Measurements from ENCODE around the gene PRKCB. TPM values are rescaled to one million over a fixed set of nuclear protein-coding genes. Genes with fewer than 3 reads are reported as not detected.

The PRKCB gene
- total RNA-seq: 12.7 TPM

DNA sequence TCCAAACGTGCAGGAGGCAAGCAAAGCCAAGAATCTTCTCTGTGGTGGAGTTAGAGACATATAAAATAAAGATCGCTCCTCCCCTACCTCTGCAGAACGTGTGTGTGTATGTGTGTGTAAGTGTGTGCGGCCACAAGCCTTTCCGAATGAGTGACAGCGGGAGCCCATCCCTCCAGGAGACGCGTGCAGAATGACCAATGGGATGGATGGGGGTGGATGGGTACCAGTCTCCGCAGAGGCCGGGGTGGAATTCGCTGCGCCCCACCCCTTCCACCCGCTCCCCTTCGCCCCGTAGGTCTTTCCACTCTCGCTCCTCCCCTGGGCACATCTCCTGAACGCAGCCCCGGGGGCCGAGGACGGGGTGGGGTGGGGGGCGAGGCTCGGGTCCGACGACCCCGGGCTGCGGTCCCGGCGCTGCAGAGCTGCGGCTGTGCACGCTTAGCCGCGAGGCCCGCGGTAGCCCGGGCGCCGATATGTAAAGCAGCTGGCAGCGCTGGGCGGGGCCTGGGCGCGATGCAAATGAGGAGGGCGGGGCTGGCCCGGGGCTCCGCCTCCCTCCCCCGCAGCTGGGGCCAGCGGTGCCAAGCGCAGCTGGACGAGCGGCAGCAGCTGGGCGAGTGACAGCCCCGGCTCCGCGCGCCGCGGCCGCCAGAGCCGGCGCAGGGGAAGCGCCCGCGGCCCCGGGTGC is at the start of gene PRKCB:
Gene PRKCB (plus strand): TSS at position 594 of the 688 bp plus-strand sequence.
- peak; percentile 80 for DNase-seq (ENCODE audit: low spot score)
- ATAC-seq: peak; percentile 91
- intact Hi-C loops (cut with DNase I): loop anchor here (10.0 kb wide), 1 partner anchor 101 kb away; no protein-coding TSS in a partner anchor

DNA sequence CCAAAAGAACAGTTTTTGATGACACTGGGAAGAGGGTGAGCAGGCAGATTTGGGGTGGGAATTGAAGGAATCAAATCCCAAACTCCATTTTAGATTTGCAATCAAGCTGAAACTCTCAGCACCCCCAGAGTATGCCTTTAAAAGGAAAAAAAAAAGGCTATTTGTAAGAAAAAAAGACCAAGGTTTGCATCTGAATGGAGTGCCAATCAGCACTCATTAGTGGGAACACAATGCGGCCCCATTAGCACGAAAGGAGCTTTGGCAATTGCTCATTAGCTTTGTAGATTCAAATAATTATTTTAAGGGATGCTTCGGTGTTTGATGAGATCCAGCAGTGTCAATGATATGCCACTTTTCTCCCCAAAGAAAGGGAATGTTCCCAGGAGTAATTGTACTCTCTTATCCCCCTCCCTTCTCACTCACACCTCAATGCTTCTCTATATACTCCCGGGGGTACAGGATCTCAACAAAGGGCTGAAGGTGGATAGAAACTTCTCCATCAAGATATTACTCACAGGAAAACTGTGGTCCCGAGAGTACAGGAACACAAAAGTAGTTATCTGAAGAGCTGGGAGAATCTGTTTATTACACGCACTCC is 48.7 kb upstream of the PRKCB start:
- no peak for DNase-seq (ENCODE audit: low spot score)
- intact Hi-C loops (cut with DNase I): no loop called here
- no peak for ATAC-seq

DNA sequence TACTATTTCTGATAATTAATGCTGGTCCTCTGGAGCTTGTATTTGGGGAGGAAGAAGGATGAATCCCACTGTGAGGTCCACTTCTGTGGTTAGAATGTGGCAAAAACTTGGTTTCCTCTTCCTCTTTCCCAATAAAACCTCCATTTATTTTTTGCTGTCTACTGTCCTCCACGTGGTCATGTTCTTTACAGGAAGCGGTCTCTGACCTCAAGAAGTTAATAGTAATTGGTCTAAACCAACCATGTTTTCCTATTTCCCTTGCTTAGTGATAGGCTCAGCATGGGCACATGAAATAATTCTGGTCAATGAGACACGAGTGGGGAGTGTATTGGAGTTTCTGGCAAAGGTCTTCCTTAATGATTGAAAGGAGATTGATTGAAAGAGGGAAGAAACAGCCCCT is 47.1 kb upstream of the PRKCB start:
- no peak for ATAC-seq
- DNase-seq (ENCODE audit: low spot score): no peak
- intact Hi-C loops (cut with DNase I): no loop called here

DNA sequence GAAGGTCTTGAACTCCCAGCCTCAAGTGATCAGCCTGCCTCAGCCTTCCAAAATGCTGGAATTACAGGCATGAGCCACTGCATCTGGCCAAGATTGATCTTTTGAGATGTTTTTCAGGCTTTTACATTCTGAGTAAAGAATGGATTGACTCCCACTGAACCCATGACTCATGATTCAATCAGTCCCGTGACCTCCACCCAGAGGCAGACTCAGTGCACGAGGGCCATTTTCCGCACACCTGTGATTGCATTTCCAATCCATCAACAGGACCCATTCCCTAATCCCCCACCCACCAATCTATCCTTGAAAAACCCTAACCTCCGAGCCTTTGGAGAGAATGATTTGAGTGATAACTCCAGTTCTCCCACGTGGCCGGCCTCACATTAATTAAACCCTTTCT is 40.4 kb upstream of the PRKCB start:
- DNase-seq (ENCODE audit: low spot score) (no peak), ATAC-seq (no peak)
- intact Hi-C loops (cut with DNase I): no loop called here

DNA sequence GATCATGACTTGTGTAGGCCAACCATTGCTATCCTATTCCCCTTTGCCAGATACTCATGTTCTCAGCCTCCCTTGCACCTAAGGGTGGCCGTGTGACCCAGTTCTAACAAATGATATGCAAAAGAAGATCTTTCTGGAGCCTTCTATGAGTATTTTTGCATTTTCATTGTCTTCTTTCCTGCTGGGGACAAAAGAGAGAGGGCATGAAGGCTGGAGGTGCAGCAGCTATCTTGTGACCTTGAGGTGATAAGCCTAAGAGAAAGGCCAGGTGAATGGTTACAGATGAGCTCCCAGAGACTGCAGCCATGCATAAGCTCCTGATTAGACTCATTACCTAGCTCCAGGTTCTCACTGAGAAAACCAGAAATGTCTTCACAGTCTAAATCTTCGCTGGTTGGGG is 38.8 kb upstream of the PRKCB start:
- no peak for DNase-seq (ENCODE audit: low spot score)
- no peak for ATAC-seq
- intact Hi-C loops (cut with DNase I): no loop called here

DNA sequence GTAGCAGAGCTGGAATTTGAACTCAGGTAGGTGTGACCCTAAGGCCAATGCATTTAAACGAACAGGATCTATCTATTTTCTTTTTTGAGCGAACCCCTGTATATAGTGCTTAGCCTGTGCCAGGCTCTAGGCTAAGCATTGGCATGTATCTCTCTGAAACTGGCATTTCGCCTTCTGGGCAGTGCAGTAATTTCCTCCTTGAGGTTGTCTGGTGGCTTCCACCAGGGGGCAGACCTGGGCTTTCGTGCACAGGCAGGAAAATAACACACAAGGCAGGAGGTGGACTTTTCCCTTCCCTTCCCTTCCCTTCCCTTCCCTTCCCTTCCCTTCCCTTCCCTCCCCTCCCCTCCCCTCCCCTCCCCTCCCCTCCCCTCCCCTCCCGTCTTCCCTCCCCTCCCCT is 34.4 kb upstream of the PRKCB start:
- ATAC-seq (peak; percentile 45), DNase-seq (ENCODE audit: low spot score) (peak; percentile 82)
- intact Hi-C loops (cut with DNase I): no loop called here

DNA sequence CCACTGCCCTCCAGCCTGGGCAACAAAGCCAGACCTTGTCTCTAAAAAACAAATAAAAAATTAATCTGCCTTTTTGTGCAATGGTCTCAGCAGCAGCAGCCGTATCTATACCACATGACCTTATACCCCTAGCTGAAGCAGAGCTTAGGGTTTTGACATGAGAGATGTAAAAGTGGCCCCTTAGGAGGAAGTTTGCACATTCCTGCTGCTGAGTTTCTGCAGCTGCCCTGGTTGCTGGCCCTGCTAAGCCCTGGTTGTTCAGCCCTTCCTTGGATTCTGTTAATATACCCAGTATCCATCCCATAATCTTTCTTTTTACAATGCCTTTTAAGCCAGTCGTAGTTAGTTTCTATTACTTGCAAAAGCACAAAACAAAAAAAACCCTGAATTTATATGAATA is 33.0 kb upstream of the PRKCB start:
- ATAC-seq: no peak
- no peak for DNase-seq (ENCODE audit: low spot score)
- intact Hi-C loops (cut with DNase I): no loop called here

GRCh38 chr16:23803591-23804123 is 32.1 kb upstream of the PRKCB start:
- ATAC-seq: peak; percentile 57
- intact Hi-C loops (cut with DNase I): no loop called here
- peak; percentile 64 for DNase-seq (ENCODE audit: low spot score)

- ATAC-seq (peak; percentile 59), DNase-seq (ENCODE audit: low spot score) (no peak)
- intact Hi-C loops (cut with DNase I): no loop called here
Measured at GRCh38 chr16:23807028-23807427, 28.8 kb upstream of the PRKCB start.

GRCh38 chr16:23821467-23821866 is 14.3 kb upstream of the PRKCB start:
- ATAC-seq: no peak

DNA sequence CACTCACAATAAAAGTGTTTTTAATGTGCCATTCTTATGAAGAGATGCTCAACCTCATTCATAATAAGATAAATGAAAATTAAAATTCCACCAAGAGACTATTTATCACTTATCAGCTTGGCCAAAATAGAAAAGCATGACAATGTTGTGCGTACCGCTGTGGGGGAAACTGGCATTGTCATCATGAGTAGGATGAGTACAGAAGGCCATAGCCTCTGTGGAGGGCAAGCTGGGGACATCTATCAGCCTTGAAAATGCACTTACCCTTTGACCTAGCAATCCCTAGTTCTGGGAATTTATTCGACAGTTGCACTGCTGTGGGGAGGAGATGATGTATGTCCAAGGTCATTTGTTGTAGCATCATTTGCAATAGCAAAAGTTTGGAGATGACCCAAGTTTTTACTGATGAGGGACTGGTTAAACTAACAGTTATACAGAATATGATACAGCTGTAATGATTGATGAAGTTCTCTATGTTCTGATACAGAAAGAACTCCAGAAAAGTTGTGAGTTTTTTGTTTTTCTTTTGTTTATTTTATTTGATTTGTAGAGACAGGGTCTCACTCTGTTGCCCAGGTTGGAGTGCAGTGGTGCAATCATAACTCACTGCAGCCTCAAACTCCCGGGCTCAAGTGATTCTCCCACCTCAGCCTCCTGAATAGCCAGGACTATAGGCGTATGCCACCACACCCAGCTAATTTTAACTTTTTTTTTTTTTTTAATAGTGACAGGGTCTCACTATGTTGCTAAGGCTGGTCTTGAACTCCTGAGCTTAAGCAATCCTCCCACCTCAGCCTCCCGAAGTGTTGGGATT is 13.7 kb upstream of the PRKCB start:
- DNase-seq (ENCODE audit: low spot score) (no peak), ATAC-seq (no peak)
- intact Hi-C loops (cut with DNase I): no loop called here

More at GRCh38 chr16:23821467-23821866, 14.3 kb upstream of the PRKCB start:
- intact Hi-C loops (cut with DNase I): no loop called here
- DNase-seq (ENCODE audit: low spot score): no peak

GRCh38 chr16:23823475-23824384 is 12.1 kb upstream of the PRKCB start:
- no peak for DNase-seq (ENCODE audit: low spot score)
- intact Hi-C loops (cut with DNase I): no loop called here

DNA sequence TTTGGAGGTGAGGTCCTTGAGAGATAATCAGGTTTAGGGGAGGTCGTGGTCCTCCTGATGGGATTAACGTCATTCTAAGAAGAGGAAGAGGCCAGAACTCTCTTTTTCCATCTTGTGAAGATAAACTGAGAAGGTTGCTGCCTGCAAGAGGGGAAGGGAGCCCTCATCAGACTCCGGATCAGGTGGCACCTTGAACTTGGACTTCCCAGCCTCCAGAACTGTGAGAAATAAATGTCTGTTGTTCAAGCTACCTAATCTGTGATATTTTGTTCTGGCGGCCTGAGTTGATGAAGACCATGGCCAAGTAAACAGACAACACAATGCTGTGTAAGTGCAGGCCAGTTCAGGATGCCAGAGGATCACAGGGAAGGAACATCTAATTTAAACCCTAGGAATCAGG is 10.9 kb upstream of the PRKCB start:
- ATAC-seq (no peak), DNase-seq (ENCODE audit: low spot score) (no peak)
- intact Hi-C loops (cut with DNase I): no loop called here

More at GRCh38 chr16:23823475-23824384, 12.1 kb upstream of the PRKCB start:
- ATAC-seq: no peak

DNA sequence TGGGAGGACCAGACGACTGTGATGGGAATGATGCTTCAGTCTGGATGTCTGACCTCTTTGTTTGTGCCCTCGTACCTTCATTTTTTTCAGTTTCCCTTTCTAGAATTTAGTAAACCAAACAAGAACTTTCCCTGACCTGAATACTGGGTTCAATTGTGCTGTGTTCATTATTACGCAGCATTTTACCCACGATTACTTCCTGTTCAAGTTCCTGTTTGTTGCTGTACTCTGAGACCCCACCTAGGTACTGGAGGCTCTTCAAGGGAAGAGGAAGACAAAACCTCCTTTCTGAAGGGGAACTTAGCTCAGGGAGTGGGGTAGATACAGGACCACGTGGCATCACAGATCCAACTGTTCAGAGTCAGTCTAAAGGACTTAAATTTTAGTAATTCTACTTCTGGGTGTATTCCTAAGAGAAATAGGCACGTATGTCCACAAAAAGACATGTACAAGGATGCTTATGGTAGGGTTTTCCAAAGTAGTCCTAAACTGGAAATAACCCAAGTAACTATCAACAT is 9.2 kb upstream of the PRKCB start:
- intact Hi-C loops (cut with DNase I): no loop called here
- ATAC-seq: peak; percentile 17
- no peak for DNase-seq (ENCODE audit: low spot score)

DNA sequence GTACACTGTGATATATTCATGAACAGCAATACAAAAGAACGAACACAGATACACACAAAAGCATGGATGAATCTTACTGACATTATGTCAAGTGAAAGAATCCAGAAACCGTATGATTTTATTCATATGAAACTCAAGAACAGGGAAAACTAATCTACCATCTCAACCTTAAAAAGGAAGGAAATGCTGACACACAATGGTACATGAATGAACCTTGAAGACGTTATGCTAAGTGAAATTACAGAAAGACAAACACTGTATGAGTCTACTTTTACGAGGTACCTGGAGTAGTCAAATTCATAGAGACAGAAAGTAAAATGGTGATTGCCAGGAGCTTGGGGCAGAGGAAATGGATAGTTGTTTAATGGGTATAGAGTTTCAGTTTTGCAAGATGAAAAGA is 8.7 kb upstream of the PRKCB start:
- ATAC-seq (no peak), DNase-seq (ENCODE audit: low spot score) (no peak)
- intact Hi-C loops (cut with DNase I): no loop called here

DNA sequence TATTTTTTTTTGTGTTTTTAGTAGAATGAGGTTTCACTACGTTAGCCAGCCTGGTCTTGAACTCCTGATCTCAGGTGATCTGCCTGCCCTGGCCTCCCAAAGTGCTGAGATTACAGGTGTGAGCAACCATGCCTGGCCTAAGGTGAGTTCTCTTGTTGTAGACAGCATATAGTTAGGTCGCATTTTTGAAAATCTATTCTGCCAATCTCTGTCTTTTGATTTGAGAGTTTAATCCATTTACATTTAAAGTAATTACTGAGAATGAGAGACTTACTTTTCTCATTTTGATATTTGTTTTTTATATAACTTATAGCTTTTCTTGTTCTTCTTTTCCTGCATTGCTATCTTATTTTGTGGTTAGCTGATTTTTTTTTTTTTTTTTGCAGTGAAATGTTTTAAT is 6.3 kb upstream of the PRKCB start:
- DNase-seq (ENCODE audit: low spot score): no peak

GRCh38 chr16:23830276-23830675 is 5.5 kb upstream of the PRKCB start:
- no peak for ATAC-seq
- DNase-seq (ENCODE audit: low spot score): no peak
- intact Hi-C loops (cut with DNase I): loop anchor here (10.0 kb wide), 1 partner anchor 95 kb away; no protein-coding TSS in a partner anchor

More for the DNA sequence above, 6.3 kb upstream of the PRKCB start:
- intact Hi-C loops (cut with DNase I): no loop called here
- ATAC-seq: no peak

DNA sequence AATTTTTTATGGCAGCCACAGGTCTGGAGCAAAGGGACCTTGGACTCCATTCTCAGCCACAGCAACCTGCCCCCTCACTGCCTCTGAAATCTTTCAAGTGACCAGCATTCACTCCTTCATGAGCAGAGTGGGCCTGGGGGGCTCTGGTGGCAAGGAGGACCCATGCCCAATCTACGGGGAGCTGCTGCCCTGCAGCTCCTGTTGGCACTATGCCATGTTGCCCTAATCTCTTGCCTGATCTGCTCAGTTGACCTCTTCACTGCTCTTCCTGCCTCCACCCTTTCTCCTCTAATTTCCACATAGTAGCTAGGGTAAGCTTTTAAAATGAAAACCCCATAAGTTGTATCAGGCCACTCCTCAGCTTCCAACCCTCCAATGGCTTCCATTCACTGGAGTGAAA is 2.9 kb upstream of the PRKCB start:
- intact Hi-C loops (cut with DNase I): loop anchor here (10.0 kb wide), 1 partner anchor 98 kb away; no protein-coding TSS in a partner anchor
- DNase-seq (ENCODE audit: low spot score): no peak
- no peak for ATAC-seq

Measured in sciatic nerve (tissue), 2 donors.